Right lung (tissue), 5 donors: ENCODE data around the gene PLPP7. TPM values are rescaled to one million over a fixed set of nuclear protein-coding genes. Genes with fewer than 3 reads are reported as not detected.
"Not testable (repeated sequence)": the region's sequence is repeated elsewhere in the genome, so short reads cannot be mapped to it uniquely, and the experiment has no call there.

Experiments used
- DNase-seq, 2 donors: peaks; one replicate each; pipeline ENCODE4 v3.0.0-alpha.2; 2013
- polyA plus RNA-seq, 5 donors: library from polyadenylated mRNA; unstranded; fragments of 120-200 nt; gene quantifications; one replicate each; pipeline versions ENCODE4 v1.2.1 to v1.2.3, GENCODE V29; 2013; ENCODE audit warnings: inconsistent platforms in 1 of 5, low replicate concordance in 1 of 5; ENCODE audit not compliant: insufficient read length in 5 of 5, insufficient read depth in 1 of 5

The PLPP7 gene
- polyA plus RNA-seq, 5 donors = 0.76 to 3.5 (median 0.91) TPM

DNA sequence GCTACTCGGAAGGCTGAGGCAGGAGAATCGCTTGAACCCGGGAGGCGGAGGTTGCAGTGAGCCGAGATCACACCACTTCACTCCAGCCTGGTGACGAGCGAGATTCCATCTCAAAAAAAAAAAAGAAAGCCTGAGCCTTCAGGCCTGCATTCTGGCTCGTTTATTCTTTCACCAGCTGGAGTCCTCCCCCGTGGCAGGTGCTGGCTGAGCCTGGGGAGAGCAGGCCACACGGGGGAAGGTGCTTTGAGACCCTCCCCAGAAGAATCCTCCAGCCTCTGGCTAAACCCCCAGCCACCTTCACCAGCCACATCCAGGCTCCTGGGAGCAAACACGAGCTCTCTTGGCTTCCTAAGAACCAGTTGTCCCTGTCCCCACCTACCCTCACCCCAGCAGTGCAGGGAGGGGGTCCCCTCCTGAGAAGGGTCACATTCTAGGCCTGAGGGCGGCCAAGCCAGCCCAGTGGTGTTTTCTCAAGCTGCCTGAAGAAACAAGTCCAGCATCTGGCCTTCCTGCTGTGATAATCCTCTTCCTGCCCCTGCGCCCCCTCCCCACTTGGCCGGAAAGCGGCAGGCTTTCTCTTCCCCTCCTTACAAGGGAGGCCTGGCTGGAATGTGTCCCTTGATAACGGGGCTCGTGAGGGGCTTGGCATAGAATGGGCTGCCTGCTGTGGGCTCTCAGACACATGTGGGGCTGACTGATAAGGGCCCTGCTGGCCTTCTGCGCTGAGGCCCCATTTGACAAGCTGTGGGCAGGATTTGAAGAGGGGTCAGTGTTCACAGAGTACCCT, 41.5 kb downstream of the PLPP7 start:
- DNase-seq = no peak

DNA sequence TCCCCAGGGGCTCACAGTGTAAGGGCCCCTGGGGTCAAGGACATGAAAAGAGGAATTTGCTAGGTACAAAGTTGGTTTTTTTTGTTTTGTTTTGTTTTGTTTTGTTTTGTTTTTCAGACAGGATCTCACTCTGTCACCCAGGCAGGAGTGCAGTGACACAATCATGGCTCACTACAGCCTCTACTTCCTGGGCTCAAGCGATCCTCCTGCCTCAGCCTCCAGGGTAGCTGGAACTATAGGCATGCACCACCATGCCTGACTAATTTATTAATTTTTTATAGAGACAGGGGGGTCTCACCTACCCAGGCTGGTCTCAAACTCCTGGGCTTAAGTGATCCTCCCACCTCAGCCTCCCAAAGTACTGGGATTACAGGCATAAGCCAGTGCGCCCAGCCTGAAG, 42.5 kb downstream of the PLPP7 start:
- not testable (repeated sequence) for DNase-seq

DNA sequence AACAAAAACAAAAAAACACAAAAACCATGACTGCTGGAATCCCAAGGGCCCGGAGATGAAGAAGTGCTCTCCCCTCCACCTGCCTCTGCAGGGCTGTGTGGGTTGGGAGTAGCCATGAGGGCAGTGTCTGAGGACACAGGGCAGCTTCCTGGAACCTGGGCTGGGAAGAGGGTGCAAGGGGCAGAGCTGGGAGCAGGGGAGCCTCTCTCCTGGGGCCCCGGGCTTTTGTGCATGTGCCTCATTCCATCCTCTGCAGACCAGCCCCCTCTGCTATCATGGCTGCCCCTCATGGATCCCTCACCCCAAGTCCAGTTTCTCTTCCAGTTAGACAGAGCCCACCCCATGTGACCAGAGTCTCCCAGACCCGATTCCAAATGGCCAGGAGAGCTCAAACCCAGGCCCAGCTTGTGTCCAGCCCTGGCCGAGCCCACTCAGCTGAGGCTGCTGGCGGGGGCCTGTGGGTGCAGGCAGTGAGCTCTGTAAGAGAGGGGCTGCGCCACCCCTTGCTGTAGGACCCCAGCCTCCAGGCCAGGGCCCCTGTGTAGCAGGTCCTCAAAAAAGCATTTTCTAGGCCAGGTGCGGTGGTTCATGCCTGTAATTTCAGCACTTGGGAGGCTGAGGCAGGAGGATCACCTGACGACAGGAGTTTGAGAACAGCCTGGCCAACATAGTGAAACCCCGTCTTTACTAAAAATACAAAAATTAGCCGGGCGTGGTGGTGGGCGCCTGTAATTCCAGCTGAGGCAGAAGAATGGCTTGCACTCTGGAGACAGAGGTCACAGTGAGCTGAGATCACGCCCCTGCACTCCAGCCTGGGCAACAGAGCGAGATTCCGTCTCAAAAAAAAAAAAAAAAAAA, 44.5 kb downstream of the PLPP7 start:
- DNase-seq = no peak

DNA sequence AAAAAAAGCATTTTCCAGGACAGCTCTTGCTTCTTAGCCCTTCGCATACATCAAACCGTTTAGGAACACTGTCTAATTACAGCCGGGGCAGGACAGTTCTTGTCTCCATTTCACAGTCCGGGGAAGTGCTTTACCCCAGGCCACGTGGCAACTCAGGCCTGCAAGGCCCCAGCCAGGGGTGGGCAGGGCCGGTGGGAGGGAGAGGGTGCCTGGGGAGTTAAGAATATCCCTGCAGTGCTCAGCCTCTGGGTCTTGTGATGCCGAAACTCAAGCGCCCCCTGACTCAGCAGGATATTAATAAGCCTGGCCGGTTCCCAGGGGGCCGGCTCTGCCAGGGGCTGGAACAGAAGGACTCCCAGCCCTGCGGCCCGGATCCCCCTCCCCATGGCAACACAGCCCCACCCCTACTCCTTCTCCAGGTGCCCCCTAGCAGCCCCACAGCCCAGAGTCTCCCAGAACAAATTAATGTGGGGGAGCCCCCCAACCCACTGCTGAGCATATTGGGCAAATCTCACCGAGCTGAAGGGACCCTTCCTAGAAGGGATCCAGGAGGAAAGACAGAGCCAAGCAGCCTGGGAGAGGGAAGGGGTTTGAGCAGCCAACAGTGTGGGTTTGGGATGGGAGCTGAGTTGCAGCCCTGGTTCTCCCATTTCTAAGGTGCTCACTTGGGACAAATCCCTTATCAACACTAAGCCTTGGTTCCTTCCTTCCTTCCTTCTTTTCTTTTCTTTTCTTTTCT, 45.3 kb downstream of the PLPP7 start:
- no peak for DNase-seq

DNA sequence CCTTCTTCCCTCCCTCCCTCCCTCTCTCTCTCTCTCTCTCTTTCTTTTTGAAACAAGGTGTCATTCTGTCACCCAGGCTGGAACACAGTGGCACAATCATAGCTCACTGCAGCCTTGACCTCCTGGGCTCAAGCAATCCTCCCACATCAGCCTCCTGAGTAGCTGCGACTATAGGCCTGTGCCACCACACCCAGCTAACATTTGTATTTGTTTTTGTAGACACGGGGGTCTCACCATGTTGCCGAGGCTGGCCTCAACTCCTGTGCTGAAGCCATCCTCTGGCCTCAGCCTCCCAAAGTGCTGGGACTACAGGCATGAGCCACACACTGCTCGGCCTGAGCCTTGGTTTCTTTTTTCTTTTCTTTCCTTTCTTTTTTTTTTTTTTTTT, 45.8 kb downstream of the PLPP7 start:
- DNase-seq = no peak

DNA sequence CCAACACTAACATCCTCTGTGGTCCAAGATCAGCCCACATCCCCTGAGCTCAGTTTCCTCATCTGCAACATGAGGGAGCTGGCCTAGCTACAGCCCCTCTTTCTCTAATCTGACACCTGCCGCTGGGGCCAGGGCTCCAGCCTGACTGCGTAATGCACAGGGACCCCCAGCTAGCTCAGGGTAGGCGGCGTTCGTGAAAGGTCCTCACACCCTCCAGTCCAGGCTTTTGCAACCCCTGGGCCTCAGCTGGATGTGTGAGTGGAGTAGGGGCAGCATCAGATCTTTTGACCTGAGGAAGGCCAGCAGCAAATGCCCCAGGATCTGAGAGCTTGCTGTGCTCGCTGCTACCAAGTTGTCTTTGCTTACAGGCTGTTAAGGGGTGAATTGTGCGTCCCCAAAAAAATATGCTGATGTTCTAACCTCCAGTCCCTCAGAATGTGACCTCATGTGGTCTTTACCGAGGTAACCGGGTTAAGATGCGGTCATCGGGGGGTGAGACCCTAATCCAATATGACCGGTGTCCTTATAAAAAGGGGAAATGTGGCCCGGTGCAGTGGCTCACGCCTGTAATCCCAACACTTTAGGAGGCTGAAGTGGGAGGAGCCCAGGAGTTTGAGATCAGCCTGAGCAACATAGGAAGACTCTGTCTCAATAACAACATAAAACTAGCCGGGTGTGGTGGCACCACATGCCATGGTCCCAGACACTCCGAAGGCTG, 47.8 kb downstream of the PLPP7 start:
- DNase-seq = no peak

DNA sequence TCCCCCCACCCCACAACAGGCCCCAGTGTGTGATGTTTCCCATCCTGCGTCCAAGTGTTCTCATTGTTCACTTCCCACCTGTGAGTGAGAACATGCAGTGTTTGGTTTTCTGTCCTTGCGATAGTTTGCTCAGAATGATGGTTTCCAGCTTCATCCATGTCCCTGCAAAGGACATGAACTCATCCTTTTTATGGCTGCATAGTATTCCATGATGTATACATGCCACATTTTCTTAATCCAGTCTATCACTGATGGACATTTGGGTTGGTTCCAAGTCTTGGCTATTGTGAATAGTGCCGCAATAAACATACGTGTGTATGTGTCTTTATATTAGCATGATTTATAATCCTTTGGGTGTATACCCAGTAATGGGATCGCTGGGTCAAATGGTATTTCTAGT, 49.7 kb downstream of the PLPP7 start:
- not testable (repeated sequence) for DNase-seq

DNA sequence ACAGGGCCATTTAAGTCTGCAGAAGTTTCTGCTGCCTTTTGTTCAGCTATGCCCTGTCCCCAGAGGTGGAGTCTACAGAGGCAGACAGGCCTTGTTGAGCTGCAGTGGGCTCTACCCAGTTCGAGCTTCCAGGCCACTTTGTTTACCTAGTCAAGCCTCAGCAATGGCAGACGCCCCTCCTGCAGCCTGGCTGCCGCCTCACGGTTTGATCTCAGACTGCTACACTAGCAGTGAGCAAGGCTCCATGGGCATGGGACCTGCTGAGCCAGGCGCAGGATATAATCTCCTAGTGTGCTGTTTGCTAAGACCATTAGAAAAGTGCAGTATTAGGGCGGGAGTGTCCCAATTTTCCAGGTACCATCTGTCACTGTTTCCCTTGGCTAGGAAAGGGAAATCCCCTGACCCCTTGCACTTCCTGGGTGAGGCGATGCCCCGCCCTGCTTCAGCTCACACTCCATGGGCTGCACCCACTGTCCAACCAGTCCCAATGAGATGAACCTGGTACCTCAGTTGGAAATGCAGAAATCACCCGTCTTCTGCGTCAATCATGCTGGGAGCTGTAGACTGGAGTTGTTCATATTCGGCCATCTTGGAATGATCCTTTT, 55.5 kb downstream of the PLPP7 start:
- not testable (repeated sequence) for DNase-seq

DNA sequence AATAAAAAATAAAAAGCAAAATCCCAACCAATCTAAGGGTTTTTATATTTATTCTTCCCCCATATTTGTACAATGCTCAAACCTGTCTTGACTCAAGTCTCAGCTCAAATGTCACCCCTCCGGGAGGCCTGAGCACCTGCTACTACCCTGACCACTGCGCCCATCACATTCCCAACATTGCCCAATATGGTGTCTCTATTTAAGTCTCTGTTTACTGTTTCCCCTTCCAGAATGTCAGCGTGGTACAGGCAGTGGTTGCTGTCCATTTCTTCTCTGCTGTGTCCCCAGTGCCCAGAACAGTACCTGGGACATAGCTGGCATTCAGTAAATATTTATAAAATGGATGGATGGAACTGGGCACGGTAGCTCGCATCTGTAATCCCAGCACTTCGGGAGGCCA, 57.0 kb downstream of the PLPP7 start:
- DNase-seq = no peak

DNA sequence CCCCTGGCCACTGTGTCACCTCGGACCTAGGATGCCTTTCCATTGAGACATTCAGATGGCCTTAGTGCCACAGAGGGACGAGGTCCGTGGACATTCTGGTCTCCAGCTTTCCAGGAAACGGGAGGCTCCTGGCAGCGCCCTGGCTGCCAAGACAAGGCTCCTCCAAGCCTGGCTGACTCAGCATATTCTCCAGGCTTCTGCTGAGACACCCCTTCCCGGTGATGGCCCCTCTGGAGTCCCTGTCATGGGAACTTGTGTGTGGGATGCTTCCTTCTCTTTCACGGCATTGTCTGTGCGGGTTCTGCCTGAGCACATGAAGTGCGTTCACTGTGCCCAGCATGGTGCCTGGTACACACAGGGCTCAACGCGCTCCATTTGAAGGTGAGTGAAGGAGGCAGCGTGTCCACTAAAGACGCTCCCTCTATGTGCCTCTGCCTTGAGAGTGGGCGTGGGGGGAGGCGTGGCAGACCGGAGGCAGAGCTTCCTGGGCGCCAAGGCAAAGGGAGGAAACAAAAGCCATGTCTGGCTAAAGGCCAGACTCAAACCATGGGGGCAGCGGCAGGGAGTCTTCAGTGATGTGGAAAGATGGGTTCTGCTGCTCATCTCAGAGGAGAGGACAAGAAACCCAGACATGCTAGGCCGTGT, 58.0 kb downstream of the PLPP7 start:
- DNase-seq = no peak

DNA sequence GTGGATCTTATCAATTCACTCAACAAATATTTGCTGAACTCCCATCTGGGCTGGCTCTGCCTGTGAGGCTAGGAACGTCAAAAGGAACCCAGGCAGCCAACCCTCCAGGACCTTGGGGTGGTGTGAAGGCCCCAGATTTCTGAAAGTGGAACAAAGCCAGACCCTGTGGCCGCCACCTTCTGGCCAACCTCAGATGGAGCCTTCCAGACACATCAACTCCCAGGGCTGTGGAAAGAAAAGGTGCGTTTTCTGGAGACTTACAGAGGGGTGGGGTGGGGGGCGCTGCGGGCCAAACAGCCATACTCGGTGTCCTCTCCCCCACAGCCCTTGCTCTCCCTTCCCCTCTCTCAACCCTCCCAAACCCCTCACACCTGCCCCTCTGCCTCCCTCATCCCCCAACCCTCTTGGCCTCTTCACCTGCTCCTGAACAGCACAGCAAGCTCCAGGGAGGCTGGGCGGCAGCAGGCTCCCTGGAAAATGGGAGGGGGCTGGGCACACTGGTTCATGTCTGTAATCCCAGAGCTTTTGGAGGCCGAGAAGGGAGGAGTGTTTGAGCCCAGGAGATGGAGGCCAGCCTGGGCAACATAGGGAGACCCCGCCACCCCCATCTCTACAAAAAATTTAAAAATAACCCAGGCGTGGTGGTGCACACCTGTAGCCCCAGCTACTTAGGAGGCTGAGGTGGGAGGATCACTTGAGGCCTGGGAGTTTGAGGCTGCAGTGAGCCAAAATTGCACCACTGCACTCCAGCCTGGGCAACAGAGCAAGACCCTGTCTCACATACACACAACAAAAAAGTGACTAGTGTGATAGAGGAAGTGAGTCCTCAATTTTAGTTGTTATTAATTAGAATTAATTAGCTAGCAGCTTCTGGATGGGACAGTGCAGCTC, 59.4 kb downstream of the PLPP7 start:
- DNase-seq = no peak

DNA sequence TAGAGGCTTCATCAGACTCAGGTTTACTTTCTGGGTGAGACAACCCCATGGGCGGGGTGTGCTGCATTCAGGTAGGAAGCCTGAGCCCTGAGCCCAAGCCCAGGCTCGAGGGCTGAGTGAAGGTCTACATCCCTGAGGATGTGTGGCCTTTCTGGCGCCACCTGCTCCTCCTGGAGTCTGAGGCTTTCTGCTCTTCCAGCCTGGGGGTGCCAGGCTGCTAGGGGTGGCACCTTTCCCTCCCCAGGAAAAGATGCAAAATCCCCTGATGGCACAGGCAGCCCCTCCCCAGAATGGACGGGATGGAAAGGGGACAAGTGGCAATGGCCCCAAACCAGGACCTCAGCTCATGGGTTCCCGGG, 60.0 kb downstream of the PLPP7 start:
- no peak for DNase-seq

DNA sequence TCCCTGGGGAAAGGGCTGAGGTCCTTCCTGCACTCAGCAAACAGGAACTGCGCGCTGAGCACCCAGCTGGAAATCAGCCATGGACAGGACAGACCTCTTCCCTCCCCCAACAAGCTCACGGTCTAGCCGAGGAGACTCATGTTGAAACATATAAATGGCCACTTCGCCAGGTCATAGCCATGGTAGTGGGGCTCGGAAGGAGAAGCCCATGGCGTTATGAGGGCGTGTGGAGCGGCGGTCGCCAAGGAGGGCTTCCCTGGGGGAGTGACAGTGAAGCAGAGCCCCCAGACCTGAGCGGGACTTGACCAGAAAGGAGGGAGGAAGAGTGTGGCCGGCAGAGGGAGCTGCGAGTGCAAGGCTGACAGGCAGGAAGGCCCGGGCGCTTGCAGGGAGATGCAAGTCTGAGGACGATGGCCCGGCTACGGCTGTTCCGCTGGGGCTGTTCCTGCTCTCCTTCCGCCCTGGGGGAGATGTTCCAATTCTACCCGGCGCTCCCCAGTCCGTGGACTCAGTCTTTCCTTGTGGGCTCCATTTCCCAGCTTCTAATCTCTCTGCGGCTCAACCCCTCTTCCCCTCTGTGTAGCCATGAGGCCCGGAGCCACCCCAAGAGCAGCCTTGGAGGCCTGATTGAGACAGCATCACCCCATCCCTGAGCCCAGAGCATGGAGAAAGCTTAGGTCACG, 60.5 kb downstream of the PLPP7 start:
- DNase-seq = peak; percentile 73 to 76

DNA sequence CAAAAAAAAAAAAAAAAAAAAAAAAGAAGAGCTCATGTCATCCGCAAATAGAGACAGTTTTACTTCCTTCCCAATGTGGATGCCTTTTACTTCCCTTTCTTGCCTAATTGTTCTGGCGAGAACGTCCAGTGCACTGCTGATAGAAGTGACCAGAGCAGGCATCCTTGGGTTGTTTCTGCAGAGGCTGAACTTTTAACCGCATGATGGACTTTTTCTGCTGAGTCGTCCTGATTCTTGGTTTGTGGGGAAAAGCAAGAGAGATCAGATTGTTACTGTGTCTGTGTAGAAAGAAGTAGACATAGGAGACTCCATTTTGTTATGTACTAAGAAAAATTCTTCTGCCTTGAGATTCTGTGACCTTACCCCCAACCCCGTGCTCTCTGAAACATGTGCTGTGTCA, 67.0 kb downstream of the PLPP7 start:
- not testable (repeated sequence) for DNase-seq

DNA sequence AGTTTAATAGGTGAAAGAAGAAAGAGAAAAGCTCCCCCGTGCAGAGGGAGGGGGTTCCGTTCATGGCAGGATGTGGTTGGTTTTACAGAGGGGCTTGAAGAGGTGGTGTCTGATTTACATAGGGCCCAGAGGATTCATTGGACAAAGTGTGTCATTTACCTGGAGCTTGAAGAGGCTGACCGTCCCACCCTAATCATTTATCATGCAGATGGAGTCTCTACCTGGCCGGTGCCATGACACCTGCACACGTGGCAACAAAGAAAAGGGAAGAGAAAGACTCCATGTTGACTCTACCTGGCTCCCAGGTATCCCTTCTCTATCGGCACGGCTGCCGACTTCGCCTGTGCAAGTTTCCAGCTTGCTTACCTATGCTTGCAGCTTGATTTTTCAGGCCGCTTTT, 69.0 kb downstream of the PLPP7 start:
- DNase-seq = no peak
